ENCODE data around the gene PTPRE.

- TF ChIP-seq CTCF (IDR thresholded peaks at IDR 0.05; ENCODE audit: insufficient read depth, low read length), result no peak
- no peak for TF ChIP-seq POLR2AphosphoS5 (IDR thresholded peaks at IDR 0.05; ENCODE audit: low read depth)
- TF ChIP-seq GABPA (IDR thresholded peaks at IDR 0.05; ENCODE audit: low read depth), result no peak
- TF ChIP-seq REST (IDR thresholded peaks at IDR 0.05; ENCODE audit: insufficient replicate concordance, low read depth), result no peak
- no peak for TF ChIP-seq SPI1 (IDR thresholded peaks at IDR 0.05; ENCODE audit: borderline replicate concordance, low read depth)
These were observed 164.0 kb downstream of the PTPRE start for GRCh38 chr10:128070721-128071416.

Data from HL-60 (cell line).